GM19193 (cell line): ENCODE results near the gene RHEX.

Source experiments
- POLR2A ChIP-seq: IDR thresholded peaks from 4 replicates; pipeline ENCODE4 v1.6.1; 2011; ENCODE audit not compliant: insufficient read depth, insufficient read length; ENCODE audit errors: extremely low read depth

RHEX gene

GRCh38 chr1:206068314-206068713, 15.3 kb downstream of the RHEX start:
- TF ChIP-seq POLR2A, result no peak

GRCh38 chr1:206070627-206071304, 17.8 kb downstream of the RHEX start:
- no peak for TF ChIP-seq POLR2A

GRCh38 chr1:206074839-206075238, 21.9 kb downstream of the RHEX start:
- peak; percentile 24 for TF ChIP-seq POLR2A

GRCh38 chr1:206075786-206076755, 23.1 kb downstream of the RHEX start:
- no peak for TF ChIP-seq POLR2A

GRCh38 chr1:206079135-206079534, 26.2 kb downstream of the RHEX start:
- TF ChIP-seq POLR2A, result no peak

- no peak for TF ChIP-seq POLR2A
These were observed 27.2 kb downstream of the RHEX start for GRCh38 chr1:206080026-206080820.

GRCh38 chr1:206081856-206082255, 28.9 kb downstream of the RHEX start:
- TF ChIP-seq POLR2A, result no peak

GRCh38 chr1:206082831-206083695, 30.1 kb downstream of the RHEX start:
- TF ChIP-seq POLR2A, result no peak

- no peak for TF ChIP-seq POLR2A
These were observed 30.8 kb downstream of the RHEX start for GRCh38 chr1:206083750-206084149.

- no peak for TF ChIP-seq POLR2A
These were observed 34.1 kb downstream of the RHEX start for GRCh38 chr1:206087091-206087490.

- TF ChIP-seq POLR2A, result no peak
These were observed 36.4 kb downstream of the RHEX start for GRCh38 chr1:206089341-206089740.

- TF ChIP-seq POLR2A, result no peak
These were observed 41.1 kb downstream of the RHEX start for GRCh38 chr1:206094024-206094423.

GRCh38 chr1:206097381-206097780, 44.4 kb downstream of the RHEX start:
- TF ChIP-seq POLR2A, result no peak
